A549 (cell line): Measurements from ENCODE around the gene OR2V1.

ENCODE experiments used
- CEBPB ChIP-seq, 2 experiments: fragments of >200 bp in 1 of 2; sonication (Bioruptor Twin) in 1 of 2; formaldehyde crosslinking in 1 of 2; IDR thresholded peaks; 2 replicates each; pipeline ENCODE4 v1.6.1; 2012 to 2016
- FOSL2 ChIP-seq, 2 experiments: fragments of 450-650 bp in 1 of 2; fragments of >200 bp in 1 of 2; sonication (Bioruptor Twin) in 1 of 2; formaldehyde crosslinking; IDR thresholded peaks; 2 replicates each; pipeline versions ENCODE4 v1.5.0 to v1.6.1; 2016 to 2020; ENCODE audit warnings: mild to moderate bottlenecking in 1 of 2, moderate library complexity in 1 of 2
- KDM1A ChIP-seq: fragments of 200-600 bp; sonication (generic); IDR thresholded peaks from 2 replicates; pipeline ENCODE4 v1.6.1; 2016; ENCODE audit warnings: low read depth, mild to moderate bottlenecking
- PHF8 ChIP-seq: fragments of 200-600 bp; sonication (generic); IDR thresholded peaks from 2 replicates; pipeline ENCODE4 v1.6.1; 2016; ENCODE audit warnings: low read depth, mild to moderate bottlenecking, antibody characterized with exemption, moderate library complexity, borderline replicate concordance
- POLR2A ChIP-seq: IDR thresholded peaks from 2 replicates; pipeline ENCODE4 v1.6.1; 2012; ENCODE audit warnings: mild to moderate bottlenecking, low read length
- RFX5 ChIP-seq: fragments of 450-650 bp; IDR thresholded peaks from 2 replicates; pipeline ENCODE4 v1.7.1; 2014; ENCODE audit warnings: antibody characterized with exemption, mild to moderate bottlenecking, moderate library complexity
- ZNF302 ChIP-seq: fragments of 250-450 bp; sonication (Bioruptor Pico); IDR thresholded peaks from 2 replicates; pipeline ENCODE4 v1.9.0; 2021; ENCODE audit warnings: inconsistent platforms, mild to moderate bottlenecking, moderate library complexity
- TF ChIP-seq, protein P1 (sequence below): fragments of >200 bp; sonication (Bioruptor Twin); formaldehyde crosslinking; IDR thresholded peaks from 3 replicates; pipeline ENCODE4 v1.5.1; 2016
- TF ChIP-seq, protein P2 (sequence below): fragments of 250-450 bp; sonication (Bioruptor Pico); IDR thresholded peaks from 2 replicates; pipeline ENCODE4 v1.5.0; 2021; ENCODE audit warnings: mild to moderate bottlenecking, moderate library complexity, borderline replicate concordance
- TF ChIP-seq, protein P3 (sequence below): fragments of 150-350 bp; IDR thresholded peaks from 2 replicates; pipeline ENCODE4 v1.6.1; 2014; ENCODE audit warnings: low read depth, mild to moderate bottlenecking, low read length
- TF ChIP-seq, protein P4 (sequence below): fragments of >200 bp; sonication (Bioruptor Twin); formaldehyde crosslinking; IDR thresholded peaks from 3 replicates; pipeline ENCODE4 v1.6.1; 2016
- TF ChIP-seq, protein P5 (sequence below): IDR thresholded peaks from 2 replicates; pipeline ENCODE4 v1.6.1; 2012

DNA sequence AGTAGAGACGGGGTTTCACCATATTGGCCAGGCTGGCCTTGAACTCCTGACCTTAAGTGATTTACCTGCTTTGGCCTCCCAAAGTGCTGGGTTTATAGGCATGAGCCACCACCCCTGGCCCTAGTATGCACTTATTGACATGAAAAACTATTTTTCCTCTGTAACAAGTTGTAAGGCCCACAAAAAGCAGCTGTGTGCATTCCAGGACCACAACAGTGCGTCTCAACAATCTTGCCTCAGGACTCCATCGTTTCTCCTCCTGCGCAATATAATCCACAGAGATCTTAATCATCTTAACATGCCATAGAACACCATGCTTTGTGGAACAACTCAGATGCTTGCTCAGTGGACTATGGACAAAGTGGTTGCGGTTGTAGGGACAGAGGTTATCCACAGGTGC lies 10.2 kb downstream of the OR2V1 start:
- TF ChIP-seq POLR2A (no peak), PHF8 (no peak), CEBPB (IDR thresholded peaks at IDR 0.05) (no peak), FOSL2 (IDR thresholded peaks at IDR 0.05) (no peak), FOSL2 (CRISPR knock-in tag; IDR thresholded peaks at IDR 0.05) (no peak), RFX5 (no peak), ZNF302 (CRISPR knock-in tag) (no peak), KDM1A (no peak)
- TF ChIP-seq, protein P1, sequence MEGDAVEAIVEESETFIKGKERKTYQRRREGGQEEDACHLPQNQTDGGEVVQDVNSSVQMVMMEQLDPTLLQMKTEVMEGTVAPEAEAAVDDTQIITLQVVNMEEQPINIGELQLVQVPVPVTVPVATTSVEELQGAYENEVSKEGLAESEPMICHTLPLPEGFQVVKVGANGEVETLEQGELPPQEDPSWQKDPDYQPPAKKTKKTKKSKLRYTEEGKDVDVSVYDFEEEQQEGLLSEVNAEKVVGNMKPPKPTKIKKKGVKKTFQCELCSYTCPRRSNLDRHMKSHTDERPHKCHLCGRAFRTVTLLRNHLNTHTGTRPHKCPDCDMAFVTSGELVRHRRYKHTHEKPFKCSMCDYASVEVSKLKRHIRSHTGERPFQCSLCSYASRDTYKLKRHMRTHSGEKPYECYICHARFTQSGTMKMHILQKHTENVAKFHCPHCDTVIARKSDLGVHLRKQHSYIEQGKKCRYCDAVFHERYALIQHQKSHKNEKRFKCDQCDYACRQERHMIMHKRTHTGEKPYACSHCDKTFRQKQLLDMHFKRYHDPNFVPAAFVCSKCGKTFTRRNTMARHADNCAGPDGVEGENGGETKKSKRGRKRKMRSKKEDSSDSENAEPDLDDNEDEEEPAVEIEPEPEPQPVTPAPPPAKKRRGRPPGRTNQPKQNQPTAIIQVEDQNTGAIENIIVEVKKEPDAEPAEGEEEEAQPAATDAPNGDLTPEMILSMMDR: no peak
- TF ChIP-seq, protein P2, sequence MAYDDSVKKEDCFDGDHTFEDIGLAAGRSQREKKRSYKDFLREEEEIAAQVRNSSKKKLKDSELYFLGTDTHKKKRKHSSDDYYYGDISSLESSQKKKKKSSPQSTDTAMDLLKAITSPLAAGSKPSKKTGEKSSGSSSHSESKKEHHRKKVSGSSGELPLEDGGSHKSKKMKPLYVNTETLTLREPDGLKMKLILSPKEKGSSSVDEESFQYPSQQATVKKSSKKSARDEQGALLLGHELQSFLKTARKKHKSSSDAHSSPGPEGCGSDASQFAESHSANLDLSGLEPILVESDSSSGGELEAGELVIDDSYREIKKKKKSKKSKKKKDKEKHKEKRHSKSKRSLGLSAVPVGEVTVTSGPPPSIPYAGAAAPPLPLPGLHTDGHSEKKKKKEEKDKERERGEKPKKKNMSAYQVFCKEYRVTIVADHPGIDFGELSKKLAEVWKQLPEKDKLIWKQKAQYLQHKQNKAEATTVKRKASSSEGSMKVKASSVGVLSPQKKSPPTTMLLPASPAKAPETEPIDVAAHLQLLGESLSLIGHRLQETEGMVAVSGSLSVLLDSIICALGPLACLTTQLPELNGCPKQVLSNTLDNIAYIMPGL (CRISPR knock-in tag): no peak
- TF ChIP-seq, protein P3, sequence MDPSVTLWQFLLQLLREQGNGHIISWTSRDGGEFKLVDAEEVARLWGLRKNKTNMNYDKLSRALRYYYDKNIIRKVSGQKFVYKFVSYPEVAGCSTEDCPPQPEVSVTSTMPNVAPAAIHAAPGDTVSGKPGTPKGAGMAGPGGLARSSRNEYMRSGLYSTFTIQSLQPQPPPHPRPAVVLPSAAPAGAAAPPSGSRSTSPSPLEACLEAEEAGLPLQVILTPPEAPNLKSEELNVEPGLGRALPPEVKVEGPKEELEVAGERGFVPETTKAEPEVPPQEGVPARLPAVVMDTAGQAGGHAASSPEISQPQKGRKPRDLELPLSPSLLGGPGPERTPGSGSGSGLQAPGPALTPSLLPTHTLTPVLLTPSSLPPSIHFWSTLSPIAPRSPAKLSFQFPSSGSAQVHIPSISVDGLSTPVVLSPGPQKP: no peak
- TF ChIP-seq, protein P4, sequence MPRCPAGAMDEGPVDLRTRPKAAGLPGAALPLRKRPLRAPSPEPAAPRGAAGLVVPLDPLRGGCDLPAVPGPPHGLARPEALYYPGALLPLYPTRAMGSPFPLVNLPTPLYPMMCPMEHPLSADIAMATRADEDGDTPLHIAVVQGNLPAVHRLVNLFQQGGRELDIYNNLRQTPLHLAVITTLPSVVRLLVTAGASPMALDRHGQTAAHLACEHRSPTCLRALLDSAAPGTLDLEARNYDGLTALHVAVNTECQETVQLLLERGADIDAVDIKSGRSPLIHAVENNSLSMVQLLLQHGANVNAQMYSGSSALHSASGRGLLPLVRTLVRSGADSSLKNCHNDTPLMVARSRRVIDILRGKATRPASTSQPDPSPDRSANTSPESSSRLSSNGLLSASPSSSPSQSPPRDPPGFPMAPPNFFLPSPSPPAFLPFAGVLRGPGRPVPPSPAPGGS: no peak
- TF ChIP-seq, protein P5, sequence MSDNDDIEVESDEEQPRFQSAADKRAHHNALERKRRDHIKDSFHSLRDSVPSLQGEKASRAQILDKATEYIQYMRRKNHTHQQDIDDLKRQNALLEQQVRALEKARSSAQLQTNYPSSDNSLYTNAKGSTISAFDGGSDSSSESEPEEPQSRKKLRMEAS: no peak
